GM21825 (cell line): Measurements from ENCODE around the gene PTGER2.

Experiments
- ATAC-seq: cut with Tn5 transposase; IDR thresholded peaks from one replicate; pipeline ENCODE4 v1.9.1; 2021; ENCODE audit warnings: mild to moderate bottlenecking, moderate library complexity; ENCODE audit not compliant: unreplicated experiment

The PTGER2 gene

DNA sequence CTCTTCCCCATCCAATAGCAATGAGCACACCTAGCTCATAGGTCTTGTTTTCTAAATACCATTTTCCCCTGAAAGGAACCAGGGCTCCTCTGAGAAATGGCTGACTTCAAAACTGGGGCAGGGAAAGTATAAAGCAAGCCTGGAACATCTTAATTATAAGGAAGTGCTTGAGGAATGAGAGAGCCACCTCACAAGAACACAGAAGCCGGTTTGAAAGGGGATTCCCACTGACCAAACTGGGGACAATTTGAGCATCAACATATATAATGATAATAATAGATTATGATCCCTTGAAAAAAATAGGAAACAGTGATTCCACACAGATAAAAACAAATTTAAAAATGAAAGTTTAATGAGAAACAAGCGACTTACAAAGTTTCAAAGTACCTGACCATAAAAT lies 22.1 kb downstream of the PTGER2 start:
- no peak for ATAC-seq

GRCh38 chr14:52338051-52338681 lies 24.1 kb downstream of the PTGER2 start:
- ATAC-seq: no peak

- ATAC-seq: no peak
Measured at GRCh38 chr14:52339262-52339661, 25.1 kb downstream of the PTGER2 start.

GRCh38 chr14:52342849-52343596 lies 28.9 kb downstream of the PTGER2 start:
- ATAC-seq: no peak

DNA sequence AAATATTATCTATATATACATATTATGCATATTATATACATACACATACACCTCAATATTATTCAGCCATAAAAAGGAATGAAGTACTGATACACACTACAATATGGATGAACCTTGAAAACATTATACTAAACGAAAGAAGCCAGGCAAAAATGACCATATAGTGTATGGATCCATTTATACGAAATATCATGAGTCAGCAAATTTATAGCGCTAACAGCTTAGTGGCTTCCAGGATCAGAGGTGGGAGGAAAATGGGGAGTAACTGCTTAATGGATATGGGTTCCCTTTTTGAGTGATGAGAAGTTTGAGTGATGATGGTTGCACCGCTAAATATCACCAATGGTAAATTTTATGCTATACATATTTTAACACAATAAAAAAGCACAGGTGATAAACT lies 32.7 kb downstream of the PTGER2 start:
- no peak for ATAC-seq

DNA sequence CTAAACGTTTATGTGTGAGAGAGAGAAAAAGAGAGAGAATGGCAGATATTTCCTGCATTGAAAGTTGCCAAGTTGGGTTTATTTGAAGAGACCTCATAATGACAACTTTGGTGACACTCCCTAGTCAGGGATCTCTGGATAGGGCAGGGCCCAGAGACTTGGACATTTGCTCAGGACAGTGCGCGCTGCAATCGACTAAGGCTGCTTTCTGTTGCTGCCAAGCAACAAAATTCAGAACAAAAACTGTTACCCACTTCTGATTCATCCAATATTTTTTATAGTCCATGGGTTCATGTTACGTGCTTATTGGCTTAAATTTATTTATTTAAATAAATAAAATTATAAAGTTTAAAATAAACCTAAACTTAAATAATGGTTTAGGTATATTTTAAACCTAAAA lies 34.2 kb downstream of the PTGER2 start:
- no peak for ATAC-seq

DNA sequence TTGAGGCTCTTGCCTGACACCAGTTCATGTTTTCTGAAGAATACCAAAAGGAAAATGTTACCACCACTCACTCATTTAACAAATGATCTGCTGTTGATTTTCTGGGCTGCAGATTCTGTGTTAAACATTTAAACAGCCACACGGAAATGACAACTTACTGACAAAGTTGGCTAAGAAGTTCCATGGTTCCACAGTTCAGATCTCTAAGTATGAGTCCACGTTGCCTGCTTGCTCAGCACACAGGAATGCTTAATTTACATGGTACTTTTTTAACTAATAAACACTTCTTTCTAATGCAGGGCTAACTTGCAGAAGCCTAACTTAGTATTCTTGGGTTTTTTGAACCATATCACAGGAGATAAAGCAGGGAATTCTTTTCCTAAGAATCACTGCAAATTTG lies 34.7 kb downstream of the PTGER2 start:
- no peak for ATAC-seq

- no peak for ATAC-seq
Measured at GRCh38 chr14:52349731-52350130, 35.6 kb downstream of the PTGER2 start.

GRCh38 chr14:52350445-52350844 lies 36.3 kb downstream of the PTGER2 start:
- no peak for ATAC-seq

- ATAC-seq: peak; percentile 26
Measured at GRCh38 chr14:52351233-52352060, 37.3 kb downstream of the PTGER2 start.

GRCh38 chr14:52352061-52352491 lies 38.0 kb downstream of the PTGER2 start:
- peak; percentile 80 for ATAC-seq

GRCh38 chr14:52352569-52352968 lies 38.5 kb downstream of the PTGER2 start:
- ATAC-seq: no peak

GRCh38 chr14:52354242-52354641 lies 40.1 kb downstream of the PTGER2 start:
- no peak for ATAC-seq

- no peak for ATAC-seq
Measured at GRCh38 chr14:52355016-52355431, 40.9 kb downstream of the PTGER2 start.

GRCh38 chr14:52355526-52355925 lies 41.4 kb downstream of the PTGER2 start:
- ATAC-seq: no peak

GRCh38 chr14:52356025-52356424 lies 41.9 kb downstream of the PTGER2 start:
- ATAC-seq: no peak

DNA sequence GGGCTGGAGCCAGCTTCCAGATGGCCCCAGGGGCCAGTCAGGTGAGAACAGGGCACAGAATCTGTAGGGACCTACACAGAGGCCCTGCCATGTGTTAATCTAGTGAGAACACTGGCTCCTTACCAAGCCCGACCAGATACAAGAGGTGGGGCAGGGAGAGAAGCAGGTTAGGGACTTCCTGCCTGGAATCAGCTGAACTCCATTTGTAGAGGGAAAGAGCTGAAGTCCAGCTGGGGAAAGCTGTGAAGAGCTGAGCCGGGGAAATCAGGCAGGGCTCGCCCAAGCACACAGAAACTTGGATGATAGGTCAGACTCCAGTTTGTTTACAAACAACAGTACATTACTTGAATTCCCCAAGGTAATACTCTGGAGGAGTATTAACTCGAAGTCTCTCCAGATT lies 46.7 kb downstream of the PTGER2 start:
- ATAC-seq: no peak

GRCh38 chr14:52363041-52363704 lies 49.1 kb downstream of the PTGER2 start:
- no peak for ATAC-seq

- no peak for ATAC-seq
Measured at GRCh38 chr14:52363961-52364360, 49.8 kb downstream of the PTGER2 start.

- no peak for ATAC-seq
Measured at GRCh38 chr14:52365071-52365470, 51.0 kb downstream of the PTGER2 start.

GRCh38 chr14:52366796-52367315 lies 52.7 kb downstream of the PTGER2 start:
- ATAC-seq: no peak
